WTC11 (cell line): ENCODE results near the gene MTMR3. TPM values are rescaled to one million over a fixed set of nuclear protein-coding genes. Genes with fewer than 3 reads are reported as not detected.

Experiments used
- ATAC-seq: fragments of 200-7000 bp; cut with Tn5 transposase; 2 replicates; pipeline ENCODE4 v1.10.0; 2021; ENCODE audit warnings: mild to moderate bottlenecking, moderate library complexity
- CTCF ChIA-PET: fragments of 300-600 bp; sonication (Branson Sonifier 250); formaldehyde crosslinking; loops from one replicate; lab custom pipeline; 2021; ENCODE audit warnings: antibody characterized with exemption; lab: Charles Lee
- POLR2A ChIA-PET: fragments of 350-600 bp; sonication (Branson Sonifier 250); formaldehyde crosslinking; loops from one replicate; lab custom pipeline; 2021; ENCODE audit warnings: antibody characterized with exemption; lab: Charles Lee
- DNase-seq: peaks from one replicate; pipeline ENCODE4 v3.0.0; 2021; ENCODE audit warnings: low spot score
- H3K27ac Mint-ChIP-seq: 2 replicates; pipeline ENCODE4 v1.8.0; 2021; ENCODE audit warnings: mixed read lengths
- H3K27me3 Mint-ChIP-seq: 2 replicates; pipeline ENCODE4 v1.8.0; 2021; ENCODE audit warnings: low read depth, mild to moderate bottlenecking, moderate library complexity, mixed read lengths
- H3K36me3 Mint-ChIP-seq: 2 replicates; pipeline ENCODE4 v1.8.0; 2021; ENCODE audit warnings: mixed read lengths
- H3K4me1 Mint-ChIP-seq: 2 replicates; pipeline ENCODE4 v1.8.0; 2022; ENCODE audit warnings: mixed read lengths
- H3K4me3 Mint-ChIP-seq: 2 replicates; pipeline ENCODE4 v1.8.0; 2021; ENCODE audit warnings: mild to moderate bottlenecking, moderate library complexity, mixed read lengths
- H3K9me3 Mint-ChIP-seq: 2 replicates; pipeline ENCODE4 v1.8.0; 2021; ENCODE audit warnings: mixed read lengths
- CDX4 ChIP-seq: fragments of 250-450 bp; sonication (Bioruptor Pico); IDR thresholded peaks from 2 replicates; pipeline ENCODE4 v1.9.0; 2021; ENCODE audit warnings: moderate library complexity, mild to moderate bottlenecking, inconsistent platforms, borderline replicate concordance
- ELF4 ChIP-seq: sonication (generic); formaldehyde crosslinking; IDR thresholded peaks from 2 replicates; pipeline ENCODE4 v1.8.1; 2022; ENCODE audit warnings: low read depth, mild to moderate bottlenecking, moderate library complexity, missing genetic modification reagents
- ESRRA ChIP-seq: sonication (generic); formaldehyde crosslinking; IDR thresholded peaks from 2 replicates; pipeline ENCODE4 v1.8.1; 2022; ENCODE audit warnings: mild to moderate bottlenecking, missing genetic modification reagents, borderline replicate concordance
- FOXP4 ChIP-seq: sonication (generic); formaldehyde crosslinking; IDR thresholded peaks from 2 replicates; pipeline ENCODE4 v1.8.0; 2022; ENCODE audit warnings: mild to moderate bottlenecking, missing genetic modification reagents
- MXD4 ChIP-seq: fragments of 250-450 bp; sonication (Bioruptor Pico); IDR thresholded peaks from 2 replicates; pipeline ENCODE4 v1.8.0; 2021; ENCODE audit warnings: mild to moderate bottlenecking, moderate library complexity, borderline replicate concordance
- MYBL2 ChIP-seq: sonication (generic); formaldehyde crosslinking; IDR thresholded peaks from 2 replicates; pipeline ENCODE4 v1.8.1; 2023; ENCODE audit warnings: mild to moderate bottlenecking, moderate library complexity, missing genetic modification reagents
- NFE2L1 ChIP-seq: sonication (generic); formaldehyde crosslinking; IDR thresholded peaks from 2 replicates; pipeline ENCODE4 v1.8.1; 2023; ENCODE audit warnings: missing genetic modification reagents
- NR1H2 ChIP-seq: sonication (generic); formaldehyde crosslinking; IDR thresholded peaks from 2 replicates; pipeline ENCODE4 v1.9.0; 2021; ENCODE audit warnings: mild to moderate bottlenecking, moderate library complexity, missing genetic modification reagents
- RORB ChIP-seq: fragments of 250-450 bp; sonication (Bioruptor Pico); IDR thresholded peaks from 2 replicates; pipeline ENCODE4 v1.9.0; 2021; ENCODE audit warnings: mild to moderate bottlenecking
- SMAD3 ChIP-seq: sonication (generic); formaldehyde crosslinking; IDR thresholded peaks from 2 replicates; pipeline ENCODE4 v1.8.0; 2022; ENCODE audit warnings: missing genetic modification reagents, mild to moderate bottlenecking, borderline replicate concordance
- SMAD4 ChIP-seq: sonication (generic); formaldehyde crosslinking; IDR thresholded peaks from 2 replicates; pipeline ENCODE4 v1.8.0; 2022; ENCODE audit warnings: mild to moderate bottlenecking, missing genetic modification reagents
- TCF7 ChIP-seq: sonication (generic); formaldehyde crosslinking; IDR thresholded peaks from 2 replicates; pipeline ENCODE4 v1.8.0; 2022; ENCODE audit warnings: mild to moderate bottlenecking, low read depth, missing genetic modification reagents, moderate library complexity
- TEAD1 ChIP-seq: sonication (generic); formaldehyde crosslinking; IDR thresholded peaks from 2 replicates; pipeline ENCODE4 v1.8.0; 2022; ENCODE audit warnings: mild to moderate bottlenecking, missing genetic modification reagents
- ZNF281 ChIP-seq: sonication (generic); formaldehyde crosslinking; IDR thresholded peaks from 2 replicates; pipeline ENCODE4 v1.8.0; 2023; ENCODE audit warnings: mild to moderate bottlenecking, missing genetic modification reagents
- total RNA-seq: library from RNA; stranded (reverse); gene quantifications from 3 replicates; pipeline ENCODE4 v1.2.3, GENCODE V29; 2021
- TF ChIP-seq, protein P1 (sequence below): sonication (generic); formaldehyde crosslinking; IDR thresholded peaks from 2 replicates; pipeline ENCODE4 v1.8.1; 2023; ENCODE audit warnings: mild to moderate bottlenecking, missing genetic modification reagents, moderate library complexity
- TF ChIP-seq, protein P2 (sequence below): sonication (generic); formaldehyde crosslinking; IDR thresholded peaks from 2 replicates; pipeline ENCODE4 v1.8.0; 2023; ENCODE audit warnings: missing genetic modification reagents
- TF ChIP-seq, protein P3 (sequence below): fragments of 250-450 bp; sonication (Bioruptor Pico); IDR thresholded peaks from 2 replicates; pipeline ENCODE4 v2.1.2; 2022; ENCODE audit warnings: mild to moderate bottlenecking, moderate library complexity
- TF ChIP-seq, protein P4 (sequence below): sonication (generic); formaldehyde crosslinking; IDR thresholded peaks from 2 replicates; pipeline ENCODE4 v1.8.1; 2023; ENCODE audit warnings: mild to moderate bottlenecking, moderate library complexity, missing genetic modification reagents
- TF ChIP-seq, protein P5 (sequence below): fragments of 250-450 bp; sonication (Bioruptor Pico); IDR thresholded peaks from 2 replicates; pipeline ENCODE4 v1.9.0; 2021; ENCODE audit warnings: mild to moderate bottlenecking

The MTMR3 gene
- total RNA-seq, 1 experiment from 2014 or later = 19.2 TPM

- Mint-ChIP-seq H3K27me3 (peaks cover 8% of the 10 kb centered on the region; the same call in 1 of the 2 replicates), H3K9me3 (no peaks in the 10 kb centered on the region), H3K4me1 (peaks cover 6% of the 10 kb centered on the region), H3K4me3 (no peak overlapping the region), H3K27ac (no peak overlapping the region), H3K36me3 (no peaks in the 10 kb centered on the region)
- no peak for DNase-seq
- ChIA-PET POLR2A (no interaction called here), CTCF (no interaction called here)
- no peak for ATAC-seq
- TF ChIP-seq ZNF281 (CRISPR knock-in tag) (no peak), TCF7 (CRISPR knock-in tag) (no peak), SMAD3 (no peak), ESRRA (CRISPR knock-in tag) (no peak)
- TF ChIP-seq, protein P1, sequence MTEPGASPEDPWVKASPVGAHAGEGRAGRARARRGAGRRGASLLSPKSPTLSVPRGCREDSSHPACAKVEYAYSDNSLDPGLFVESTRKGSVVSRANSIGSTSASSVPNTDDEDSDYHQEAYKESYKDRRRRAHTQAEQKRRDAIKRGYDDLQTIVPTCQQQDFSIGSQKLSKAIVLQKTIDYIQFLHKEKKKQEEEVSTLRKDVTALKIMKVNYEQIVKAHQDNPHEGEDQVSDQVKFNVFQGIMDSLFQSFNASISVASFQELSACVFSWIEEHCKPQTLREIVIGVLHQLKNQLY = no peak
These were observed 3.6 kb downstream of the MTMR3 start for GRCh38 chr22:29886596-29886995.

GRCh38 chr22:29887358-29887757 lies 4.4 kb downstream of the MTMR3 start:
- Mint-ChIP-seq H3K36me3 (no peaks in the 10 kb centered on the region), H3K4me1 (peaks cover 6% of the 10 kb centered on the region), H3K9me3 (no peaks in the 10 kb centered on the region), H3K27me3 (peaks cover 2% of the 10 kb centered on the region; the same call in 1 of the 2 replicates), H3K27ac (no peak overlapping the region), H3K4me3 (no peak overlapping the region)
- TF ChIP-seq SMAD4 (CRISPR knock-in tag) (no peak), FOXP4 (CRISPR knock-in tag) (no peak)
- DNase-seq = no peak
- POLR2A ChIA-PET = no interaction called here
- CTCF ChIA-PET = no interaction called here
- no peak for ATAC-seq

- POLR2A ChIA-PET = no interaction called here
- CTCF ChIA-PET = no interaction called here
- Mint-ChIP-seq H3K9me3 (no peaks in the 10 kb centered on the region), H3K36me3 (no peaks in the 10 kb centered on the region), H3K4me1 (no peaks in the 10 kb centered on the region), H3K27me3 (no peaks in the 10 kb centered on the region), H3K27ac (no peak overlapping the region), H3K4me3 (no peak overlapping the region)
- DNase-seq = no peak
- ATAC-seq = no peak
- TF ChIP-seq MXD4 = no peak
- no peak for TF ChIP-seq CDX4 (CRISPR knock-in tag)
- TF ChIP-seq, protein P2, sequence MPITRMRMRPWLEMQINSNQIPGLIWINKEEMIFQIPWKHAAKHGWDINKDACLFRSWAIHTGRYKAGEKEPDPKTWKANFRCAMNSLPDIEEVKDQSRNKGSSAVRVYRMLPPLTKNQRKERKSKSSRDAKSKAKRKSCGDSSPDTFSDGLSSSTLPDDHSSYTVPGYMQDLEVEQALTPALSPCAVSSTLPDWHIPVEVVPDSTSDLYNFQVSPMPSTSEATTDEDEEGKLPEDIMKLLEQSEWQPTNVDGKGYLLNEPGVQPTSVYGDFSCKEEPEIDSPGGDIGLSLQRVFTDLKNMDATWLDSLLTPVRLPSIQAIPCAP (CRISPR knock-in tag) = no peak
- TF ChIP-seq, protein P3, sequence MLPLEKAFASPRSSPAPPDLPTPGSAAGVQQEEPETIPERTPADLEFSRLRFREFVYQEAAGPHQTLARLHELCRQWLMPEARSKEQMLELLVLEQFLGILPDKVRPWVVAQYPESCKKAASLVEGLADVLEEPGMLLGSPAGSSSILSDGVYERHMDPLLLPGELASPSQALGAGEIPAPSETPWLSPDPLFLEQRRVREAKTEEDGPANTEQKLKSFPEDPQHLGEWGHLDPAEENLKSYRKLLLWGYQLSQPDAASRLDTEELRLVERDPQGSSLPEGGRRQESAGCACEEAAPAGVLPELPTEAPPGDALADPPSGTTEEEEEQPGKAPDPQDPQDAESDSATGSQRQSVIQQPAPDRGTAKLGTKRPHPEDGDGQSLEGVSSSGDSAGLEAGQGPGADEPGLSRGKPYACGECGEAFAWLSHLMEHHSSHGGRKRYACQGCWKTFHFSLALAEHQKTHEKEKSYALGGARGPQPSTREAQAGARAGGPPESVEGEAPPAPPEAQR = no peak
- TF ChIP-seq NFE2L1 (CRISPR knock-in tag) = no peak
- no peak for TF ChIP-seq MYBL2 (CRISPR knock-in tag)
- no peak for TF ChIP-seq ELF4 (CRISPR knock-in tag)
- TF ChIP-seq RORB (CRISPR knock-in tag) = no peak
- no peak for TF ChIP-seq TEAD1
- TF ChIP-seq, protein P4, sequence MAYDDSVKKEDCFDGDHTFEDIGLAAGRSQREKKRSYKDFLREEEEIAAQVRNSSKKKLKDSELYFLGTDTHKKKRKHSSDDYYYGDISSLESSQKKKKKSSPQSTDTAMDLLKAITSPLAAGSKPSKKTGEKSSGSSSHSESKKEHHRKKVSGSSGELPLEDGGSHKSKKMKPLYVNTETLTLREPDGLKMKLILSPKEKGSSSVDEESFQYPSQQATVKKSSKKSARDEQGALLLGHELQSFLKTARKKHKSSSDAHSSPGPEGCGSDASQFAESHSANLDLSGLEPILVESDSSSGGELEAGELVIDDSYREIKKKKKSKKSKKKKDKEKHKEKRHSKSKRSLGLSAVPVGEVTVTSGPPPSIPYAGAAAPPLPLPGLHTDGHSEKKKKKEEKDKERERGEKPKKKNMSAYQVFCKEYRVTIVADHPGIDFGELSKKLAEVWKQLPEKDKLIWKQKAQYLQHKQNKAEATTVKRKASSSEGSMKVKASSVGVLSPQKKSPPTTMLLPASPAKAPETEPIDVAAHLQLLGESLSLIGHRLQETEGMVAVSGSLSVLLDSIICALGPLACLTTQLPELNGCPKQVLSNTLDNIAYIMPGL (CRISPR knock-in tag) = no peak
- TF ChIP-seq, protein P5, sequence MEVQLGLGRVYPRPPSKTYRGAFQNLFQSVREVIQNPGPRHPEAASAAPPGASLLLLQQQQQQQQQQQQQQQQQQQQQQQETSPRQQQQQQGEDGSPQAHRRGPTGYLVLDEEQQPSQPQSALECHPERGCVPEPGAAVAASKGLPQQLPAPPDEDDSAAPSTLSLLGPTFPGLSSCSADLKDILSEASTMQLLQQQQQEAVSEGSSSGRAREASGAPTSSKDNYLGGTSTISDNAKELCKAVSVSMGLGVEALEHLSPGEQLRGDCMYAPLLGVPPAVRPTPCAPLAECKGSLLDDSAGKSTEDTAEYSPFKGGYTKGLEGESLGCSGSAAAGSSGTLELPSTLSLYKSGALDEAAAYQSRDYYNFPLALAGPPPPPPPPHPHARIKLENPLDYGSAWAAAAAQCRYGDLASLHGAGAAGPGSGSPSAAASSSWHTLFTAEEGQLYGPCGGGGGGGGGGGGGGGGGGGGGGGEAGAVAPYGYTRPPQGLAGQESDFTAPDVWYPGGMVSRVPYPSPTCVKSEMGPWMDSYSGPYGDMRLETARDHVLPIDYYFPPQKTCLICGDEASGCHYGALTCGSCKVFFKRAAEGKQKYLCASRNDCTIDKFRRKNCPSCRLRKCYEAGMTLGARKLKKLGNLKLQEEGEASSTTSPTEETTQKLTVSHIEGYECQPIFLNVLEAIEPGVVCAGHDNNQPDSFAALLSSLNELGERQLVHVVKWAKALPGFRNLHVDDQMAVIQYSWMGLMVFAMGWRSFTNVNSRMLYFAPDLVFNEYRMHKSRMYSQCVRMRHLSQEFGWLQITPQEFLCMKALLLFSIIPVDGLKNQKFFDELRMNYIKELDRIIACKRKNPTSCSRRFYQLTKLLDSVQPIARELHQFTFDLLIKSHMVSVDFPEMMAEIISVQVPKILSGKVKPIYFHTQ = no peak
- TF ChIP-seq NR1H2 (CRISPR knock-in tag) = no peak
These were observed 7.8 kb downstream of the MTMR3 start for GRCh38 chr22:29890760-29891159.
